HepG2 (cell line): Measurements from ENCODE around the gene ABCA4. TPM values are rescaled to one million over a fixed set of nuclear protein-coding genes. Genes with fewer than 3 reads are reported as not detected.

Experiments
- ATAC-seq: fragments of 200-7000 bp; cut with Tn5 transposase; 3 replicates; pipeline ENCODE4 v1.9.1; 2020; ENCODE audit warnings: mild to moderate bottlenecking, moderate library complexity
- BruUV-seq: library from RNA; stranded (reverse); fragments of 400-500 nt; replicated peaks from 2 replicates; lab custom pipeline; 2021; lab: Mats Ljungman, UMichigan
- CTCF ChIA-PET: fragments of 300-600 bp; formaldehyde crosslinking; extraction: SDS; loops from one replicate; lab custom pipeline; 2021; ENCODE audit warnings: low total read pairs, inconsistent platforms, low intra/inter-chr PET ratio; lab: Yijun Ruan, JAX
- POLR2A ChIA-PET: fragments of 350-600 bp; sonication (Branson Sonifier 250); formaldehyde crosslinking; loops from one replicate; lab custom pipeline; 2020; ENCODE audit warnings: antibody characterized with exemption, inconsistent platforms; lab: Yijun Ruan, JAX
- DNase-seq: peaks from one replicate; pipeline ENCODE4 v3.0.0-alpha.2; 2015; ENCODE audit warnings: low spot score
- FAIRE-seq: peaks from 3 replicates; lab custom pipeline; 2011; peaks lifted over from hg19 to GRCh38; lab: Jason Lieb, UNC
- H2AFZ ChIP-seq: one replicate; pipeline ENCODE4 v1.6.1; 2011; ENCODE audit warnings: low read length, inconsistent platforms
- H3K27ac ChIP-seq: fragments of 300-600 bp; 3 replicates; pipeline ENCODE4 v1.8.0; 2011; ENCODE audit warnings: mixed run types, mild to moderate bottlenecking, mixed read lengths, low read length, inconsistent platforms; ENCODE audit not compliant: insufficient read depth; ENCODE audit errors: extremely low read length
- H3K27me3 ChIP-seq, 2 experiments: fragments of 200-600 bp in 1 of 2; 2 replicates in 1 of 2; 3 replicates in 1 of 2; pipeline versions ENCODE4 v1.6.0 to v1.8.0; 2011; ENCODE audit warnings: low read length in 2 of 2, mild to moderate bottlenecking in 2 of 2, moderate library complexity in 2 of 2, inconsistent platforms in 1 of 2; ENCODE audit not compliant: insufficient read depth in 2 of 2, control insufficient read depth in 1 of 2
- H3K36me3 ChIP-seq, 2 experiments: fragments of 200-600 bp in 1 of 2; replicated peaks in 1 of 2; 2 replicates in 1 of 2; 3 replicates in 1 of 2; pipeline versions ENCODE4 v1.5.1 to v1.8.0; 2011; ENCODE audit warnings: low read length in 2 of 2, inconsistent platforms in 1 of 2; ENCODE audit not compliant: insufficient read depth in 2 of 2, control insufficient read depth in 1 of 2
- H3K4me1 ChIP-seq: 2 replicates; pipeline ENCODE4 v1.5.1; 2012; ENCODE audit warnings: low read length, inconsistent platforms; ENCODE audit not compliant: insufficient read depth
- H3K4me2 ChIP-seq: 2 replicates; pipeline ENCODE4 v1.6.0; 2011; ENCODE audit warnings: low read depth, low read length, inconsistent platforms
- H3K4me3 ChIP-seq, 3 experiments: fragments of 200-600 bp in 1 of 3; sonication (generic), shearing (Covaris generic) in 1 of 3; replicated peaks in 1 of 3; 2 replicates each; pipeline ENCODE4 v1.5.1; 2011 to 2016; ENCODE audit warnings: low read length in 3 of 3, inconsistent platforms in 2 of 3, low read depth in 2 of 3, mild to moderate bottlenecking in 2 of 3, control low read depth in 1 of 3, mixed read lengths in 1 of 3; ENCODE audit not compliant: insufficient read depth in 1 of 3
- H3K79me2 ChIP-seq: one replicate; pipeline ENCODE4 v1.6.1; 2011; ENCODE audit warnings: low read length, inconsistent platforms; ENCODE audit not compliant: insufficient read depth
- H3K9ac ChIP-seq: 2 replicates; pipeline ENCODE4 v1.6.0; 2011; ENCODE audit warnings: mild to moderate bottlenecking, low read depth, low read length, inconsistent platforms; ENCODE audit not compliant: insufficient read depth
- H3K9me3 ChIP-seq: 2 replicates; pipeline ENCODE4 v1.5.1; 2012; ENCODE audit warnings: mild to moderate bottlenecking, low read length
- H4K20me1 ChIP-seq: 2 replicates; pipeline ENCODE4 v1.6.0; 2011; ENCODE audit warnings: inconsistent platforms, mild to moderate bottlenecking, low read length, moderate library complexity; ENCODE audit not compliant: insufficient read depth
- CCAR2 ChIP-seq: fragments of 200-400 bp; formaldehyde crosslinking; optimal IDR thresholded peaks from 2 replicates; pipeline ENCODE3; 2018; ENCODE audit warnings: low read depth, mild to moderate bottlenecking, low read length, moderate library complexity
- HOXA3 ChIP-seq: sonication (generic); formaldehyde crosslinking; IDR thresholded peaks from 2 replicates; pipeline ENCODE4 v1.5.0; 2020; ENCODE audit warnings: missing genetic modification reagents
- JDP2 ChIP-seq: sonication (generic); formaldehyde crosslinking; IDR thresholded peaks from 2 replicates; pipeline ENCODE4 v1.8.1; 2022; ENCODE audit warnings: missing genetic modification reagents, borderline replicate concordance
- MAFF ChIP-seq: IDR thresholded peaks from 2 replicates; pipeline ENCODE4 v1.6.1; 2011; ENCODE audit warnings: low read depth, low read length, improper control_type of control experiment
- MAFK ChIP-seq, 2 experiments: IDR thresholded peaks in 1 of 2; conservative IDR thresholded peaks in 1 of 2; 2 replicates each; pipeline ENCODE4 v1.6.1; 2011; ENCODE audit warnings: improper control_type of control experiment in 2 of 2, low read length in 2 of 2
- NFE2L2 ChIP-seq: fragments of 150-350 bp; IDR thresholded peaks from 2 replicates; pipeline ENCODE4 v1.6.1; 2014; ENCODE audit warnings: low read length
- NR0B2 ChIP-seq: sonication (generic); formaldehyde crosslinking; IDR thresholded peaks from 2 replicates; pipeline ENCODE4 v1.4.0; 2020; ENCODE audit warnings: mild to moderate bottlenecking, missing genetic modification reagents
- NR2F2 ChIP-seq: IDR thresholded peaks from 2 replicates; pipeline ENCODE4 v1.6.1; 2012; ENCODE audit warnings: low read depth, inconsistent platforms, borderline replicate concordance
- YEATS4 ChIP-seq: sonication (generic); formaldehyde crosslinking; IDR thresholded peaks from 2 replicates; pipeline ENCODE4 v1.4.0; 2020; ENCODE audit warnings: missing genetic modification reagents, borderline replicate concordance
- ZMYM4 ChIP-seq: sonication (generic); formaldehyde crosslinking; IDR thresholded peaks from 2 replicates; pipeline ENCODE4 v1.8.1; 2023; ENCODE audit warnings: mild to moderate bottlenecking, missing genetic modification reagents
- ZNF281 ChIP-seq: sonication (generic); formaldehyde crosslinking; IDR thresholded peaks from 2 replicates; pipeline ENCODE4 v1.4.0; 2020; ENCODE audit warnings: missing genetic modification reagents, borderline replicate concordance
- ZNF292 ChIP-seq: sonication (generic); formaldehyde crosslinking; IDR thresholded peaks from 2 replicates; pipeline ENCODE4 v1.8.1; 2022; ENCODE audit warnings: mild to moderate bottlenecking, low read depth, missing genetic modification reagents, borderline replicate concordance
- WGBS: methylation state at CpG from one replicate; pipeline ENCODE4 v1.1.6; 2017; ENCODE audit warnings: low lambda C conversion rate; 5-methylcytosine and 5-hydroxymethylcytosine counted together
- in situ Hi-C: cut with HindIII; loops from 2 replicates; pipeline ENCODE4 v1.10.0; 2017; ENCODE audit warnings: low pct_unique_long_range_greater_than_20kb; ENCODE audit not compliant: extremely low pct_ligation_motif_present
- intact Hi-C: fragments of 100-400 bp; cut with micrococcal nuclease; formaldehyde crosslinking; loops from one replicate; pipeline ENCODE4 v1.10.0; 2022; ENCODE audit not compliant: unreplicated experiment
- polyA plus RNA-seq, 8 experiments: library from polyadenylated mRNA; depleted of rRNA in 3 of 8; stranded (reverse) in 7 of 8; unstranded in 1 of 8; fragments of >200 nt; fragmentation: Illumina TruSeq in 4 of 8; extraction: Trizol in 4 of 8; gene quantifications; 2 replicates each; pipeline versions ENCODE4 v1.2.1 to v1.2.3, GENCODE V29; 2011 to 2016; ENCODE audit warnings: low read depth in 4 of 8, missing spikeins in 1 of 8, mixed read lengths in 1 of 8; ENCODE audit not compliant: insufficient read depth in 1 of 8
- total RNA-seq, 5 experiments: library from RNA; depleted of rRNA; stranded (reverse); fragments of >200 nt; fragmentation: Illumina TruSeq; extraction: Trizol; gene quantifications; 2 replicates each; pipeline ENCODE4 v1.2.3, GENCODE V29; 2016; ENCODE audit warnings: low read depth in 1 of 5

Gene ABCA4
- total and polyA plus RNA-seq, 2 of the 13 experiments (the other 11 are each of a cell fraction or from before 2014, with no cell fraction given): 0.24 to 0.67 TPM

GRCh38 chr1:94105957-94106529 lies 14.9 kb downstream of the ABCA4 start:
- ChIA-PET CTCF (no interaction called here), POLR2A (no interaction called here)
- no peaks in the 10 kb centered on the region for H3K36me3 ChIP-seq
- no peaks in the 10 kb centered on the region for H4K20me1 ChIP-seq
- no peak overlapping the region for H3K4me2 ChIP-seq
- H3K4me3 ChIP-seq: no peak overlapping the region
- H3K9me3 ChIP-seq: no peaks in the 10 kb centered on the region
- H3K4me1 ChIP-seq: peaks cover 35% of the 10 kb centered on the region
- 53% methylated on average over 5 of the region's 9 CpGs for WGBS
- DNase-seq: no peak
- no peak for FAIRE-seq
- no peak; the same call in 2 of the 3 replicates for ATAC-seq
- TF ChIP-seq MAFK (conservative IDR thresholded peaks at IDR 0.05 in 1 of 2, IDR thresholded peaks at IDR 0.05 in 1 of 2; ENCODE audit: low read length in 2 of 2): peak; percentile 11 to 55; a peak in 2 of 4 replicates
- no peak for TF ChIP-seq HOXA3
- 0 out of 2 replicates have a peak, but pooled peaks have one; percentile 10 for TF ChIP-seq MAFF
- TF ChIP-seq NR0B2 (CRISPR knock-in tag): no peak
- no peak overlapping the region for H3K27ac ChIP-seq
- H3K9ac ChIP-seq: no peak overlapping the region
- intact Hi-C loops (no loop called here), in situ Hi-C loops (no loop called here)
- peaks cover 2 to 24% of the 10 kb centered on the region in 2 experiments; a peak in 4 of 5 replicates for H3K27me3 ChIP-seq
- no peaks in the 10 kb centered on the region for H3K79me2 ChIP-seq
- H2AFZ ChIP-seq: no peak overlapping the region
- BruUV-seq: no TSS peak

- in situ Hi-C loops (no loop called here), intact Hi-C loops (no loop called here)
- CTCF ChIA-PET: no interaction called here
- peaks cover 2 to 29% of the 10 kb centered on the region in 2 experiments; a peak in 4 of 5 replicates for H3K27me3 ChIP-seq
- H2AFZ ChIP-seq: no peak overlapping the region
- H3K79me2 ChIP-seq: no peaks in the 10 kb centered on the region
- H3K9ac ChIP-seq: no peak overlapping the region
- H3K4me2 ChIP-seq: no peak overlapping the region
- no TSS peak for BruUV-seq
- no peaks in the 10 kb centered on the region for H3K9me3 ChIP-seq
- no peaks in the 10 kb centered on the region for H3K36me3 ChIP-seq
- H3K4me3 ChIP-seq: no peak overlapping the region
- H3K27ac ChIP-seq: no peak overlapping the region
- FAIRE-seq: no peak
- no peak for ATAC-seq
- DNase-seq: no peak
- peaks cover 38% of the 10 kb centered on the region for H3K4me1 ChIP-seq
- H4K20me1 ChIP-seq: no peaks in the 10 kb centered on the region
- 6% methylated on average over 2 of the region's 7 CpGs for whole genome bisulfite sequencing
- POLR2A ChIA-PET: interaction anchor here (1.3 kb wide), 1 partner anchor 20 kb away, joined by 3 read pairs; no protein-coding TSS in a partner anchor
- no peak for TF ChIP-seq ZNF281 (CRISPR knock-in tag)
- TF ChIP-seq NFE2L2: no peak
- TF ChIP-seq CCAR2: no peak
- TF ChIP-seq NR2F2: no peak
- TF ChIP-seq YEATS4: no peak
- TF ChIP-seq ZNF292: no peak
- TF ChIP-seq ZMYM4 (CRISPR knock-in tag): no peak
- TF ChIP-seq JDP2 (CRISPR knock-in tag): no peak
Observed at GRCh38 chr1:94105581-94105952, 15.4 kb downstream of the ABCA4 start.
